Measurements from ENCODE around the gene ELOB. TPM values are rescaled to one million over a fixed set of nuclear protein-coding genes. Genes with fewer than 3 reads are reported as not detected.

ELOB gene
- polyA plus RNA-seq, 3 donors from 2014 or later = 252 to 523 (median 328) TPM

DNA sequence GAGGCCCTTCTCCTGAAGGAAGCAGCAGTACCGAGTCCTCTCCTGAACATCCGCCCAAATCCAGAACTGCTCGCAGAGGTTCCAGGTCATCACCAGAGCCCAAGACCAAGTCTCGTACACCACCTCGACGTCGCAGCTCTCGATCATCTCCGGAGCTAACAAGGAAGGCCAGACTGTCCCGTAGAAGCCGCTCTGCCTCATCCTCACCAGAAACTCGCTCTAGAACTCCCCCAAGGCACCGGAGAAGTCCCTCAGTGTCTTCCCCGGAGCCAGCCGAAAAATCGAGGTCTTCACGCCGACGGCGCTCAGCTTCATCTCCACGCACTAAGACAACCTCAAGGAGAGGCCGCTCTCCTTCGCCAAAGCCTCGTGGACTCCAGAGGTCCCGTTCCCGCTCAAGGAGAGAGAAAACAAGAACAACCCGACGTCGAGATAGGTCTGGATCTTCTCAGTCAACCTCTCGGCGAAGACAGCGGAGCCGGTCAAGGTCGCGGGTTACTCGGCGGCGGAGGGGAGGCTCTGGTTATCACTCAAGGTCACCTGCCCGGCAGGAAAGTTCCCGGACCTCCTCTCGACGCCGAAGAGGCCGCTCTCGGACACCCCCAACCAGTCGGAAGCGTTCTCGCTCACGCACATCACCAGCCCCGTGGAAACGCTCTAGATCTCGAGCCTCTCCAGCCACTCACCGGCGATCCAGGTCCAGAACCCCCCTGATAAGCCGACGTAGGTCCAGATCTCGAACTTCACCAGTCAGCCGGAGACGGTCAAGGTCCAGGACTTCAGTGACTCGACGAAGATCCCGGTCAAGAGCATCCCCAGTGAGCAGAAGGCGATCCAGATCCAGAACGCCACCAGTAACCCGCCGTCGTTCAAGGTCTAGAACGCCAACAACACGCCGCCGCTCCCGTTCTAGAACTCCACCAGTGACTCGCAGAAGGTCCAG is 11.3 kb downstream of the ELOB start:
- Mint-ChIP-seq H3K27me3 (ENCODE audit: low read depth in 3 of 3) (peaks cover 14 to 44% (median 39%) of the 10 kb centered on the region in 3 donors), H3K36me3 (peaks cover 61 to 83% (median 66%) of the 10 kb centered on the region in 3 donors), H3K4me3 (peak overlapping the region in 1 of 5 donors; percentile 21), H3K4me1 (peaks cover 2 to 31% of the 10 kb centered on the region in 2 donors), H3K9me3 (no peaks in the 10 kb centered on the region), H3K27ac (peak overlapping the region in 3 of 6 donors; percentile 53 to 59 (median 55))
- no peak for DNase-seq

DNA sequence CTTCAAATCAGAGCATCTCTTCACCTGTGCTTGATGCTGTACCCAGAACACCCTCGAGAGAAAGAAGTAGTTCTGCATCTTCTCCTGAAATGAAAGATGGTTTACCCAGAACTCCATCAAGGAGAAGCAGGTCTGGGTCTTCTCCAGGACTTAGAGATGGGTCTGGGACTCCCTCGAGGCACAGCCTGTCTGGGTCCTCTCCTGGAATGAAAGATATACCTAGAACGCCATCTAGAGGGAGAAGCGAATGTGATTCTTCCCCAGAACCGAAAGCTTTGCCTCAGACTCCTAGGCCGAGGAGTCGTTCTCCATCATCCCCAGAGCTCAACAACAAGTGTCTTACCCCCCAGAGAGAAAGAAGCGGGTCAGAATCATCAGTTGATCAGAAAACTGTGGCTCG is 12.4 kb downstream of the ELOB start:
- Mint-ChIP-seq H3K4me3 (no peak overlapping the region), H3K9me3 (no peaks in the 10 kb centered on the region), H3K4me1 (peaks cover 2 to 30% of the 10 kb centered on the region in 2 donors), H3K27me3 (ENCODE audit: low read depth in 3 of 3) (peaks cover 14 to 43% (median 35%) of the 10 kb centered on the region in 3 donors), H3K27ac (peak overlapping the region in 3 of 6 donors; percentile 21 to 62 (median 42)), H3K36me3 (peaks cover 69 to 88% (median 74%) of the 10 kb centered on the region in 3 donors)
- no peak for DNase-seq

DNA sequence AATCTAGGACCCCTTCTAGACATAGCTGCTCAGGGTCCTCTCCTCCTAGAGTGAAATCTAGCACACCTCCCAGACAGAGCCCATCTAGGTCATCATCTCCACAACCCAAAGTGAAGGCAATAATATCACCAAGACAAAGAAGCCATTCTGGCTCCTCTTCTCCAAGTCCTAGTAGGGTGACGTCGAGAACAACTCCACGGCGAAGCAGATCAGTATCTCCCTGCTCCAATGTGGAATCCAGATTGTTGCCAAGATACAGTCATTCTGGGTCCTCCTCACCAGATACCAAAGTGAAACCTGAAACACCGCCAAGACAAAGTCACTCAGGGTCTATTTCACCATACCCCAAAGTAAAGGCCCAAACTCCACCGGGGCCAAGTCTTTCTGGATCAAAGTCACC is 13.9 kb downstream of the ELOB start:
- Mint-ChIP-seq H3K27ac (peak overlapping the region in 5 of 6 donors; percentile 0 to 62 (median 38)), H3K9me3 (no peaks in the 10 kb centered on the region), H3K4me1 (peaks cover 8 to 38% of the 10 kb centered on the region in 2 donors), H3K36me3 (peaks cover 75 to 90% (median 83%) of the 10 kb centered on the region in 3 donors), H3K27me3 (ENCODE audit: low read depth in 3 of 3) (peaks cover 7 to 38% (median 30%) of the 10 kb centered on the region in 3 donors), H3K4me3 (no peak overlapping the region)
- no peak for DNase-seq

DNA sequence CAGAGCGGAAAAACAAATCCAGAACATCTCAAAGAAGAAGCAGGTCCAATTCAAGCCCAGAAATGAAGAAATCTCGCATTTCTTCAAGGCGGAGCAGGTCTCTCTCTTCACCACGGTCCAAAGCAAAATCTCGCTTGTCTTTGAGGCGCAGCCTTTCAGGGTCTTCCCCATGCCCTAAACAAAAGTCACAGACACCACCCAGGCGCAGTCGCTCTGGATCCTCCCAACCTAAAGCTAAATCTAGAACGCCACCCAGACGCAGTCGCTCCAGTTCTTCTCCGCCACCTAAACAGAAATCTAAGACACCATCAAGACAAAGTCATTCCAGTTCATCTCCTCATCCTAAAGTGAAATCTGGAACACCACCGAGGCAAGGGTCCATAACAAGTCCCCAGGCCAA is 14.4 kb downstream of the ELOB start:
- H3K4me1 Mint-ChIP-seq = peaks cover 9 to 39% of the 10 kb centered on the region in 2 donors
- peaks cover 7 to 37% (median 27%) of the 10 kb centered on the region in 3 donors for H3K27me3 Mint-ChIP-seq (ENCODE audit: low read depth in 3 of 3)
- DNase-seq = no peak
- H3K27ac Mint-ChIP-seq = peak overlapping the region in 5 of 6 donors; percentile 8 to 38 (median 23)
- H3K4me3 Mint-ChIP-seq = no peak overlapping the region
- H3K9me3 Mint-ChIP-seq = no peaks in the 10 kb centered on the region
- H3K36me3 Mint-ChIP-seq = peaks cover 76 to 90% (median 82%) of the 10 kb centered on the region in 3 donors

DNA sequence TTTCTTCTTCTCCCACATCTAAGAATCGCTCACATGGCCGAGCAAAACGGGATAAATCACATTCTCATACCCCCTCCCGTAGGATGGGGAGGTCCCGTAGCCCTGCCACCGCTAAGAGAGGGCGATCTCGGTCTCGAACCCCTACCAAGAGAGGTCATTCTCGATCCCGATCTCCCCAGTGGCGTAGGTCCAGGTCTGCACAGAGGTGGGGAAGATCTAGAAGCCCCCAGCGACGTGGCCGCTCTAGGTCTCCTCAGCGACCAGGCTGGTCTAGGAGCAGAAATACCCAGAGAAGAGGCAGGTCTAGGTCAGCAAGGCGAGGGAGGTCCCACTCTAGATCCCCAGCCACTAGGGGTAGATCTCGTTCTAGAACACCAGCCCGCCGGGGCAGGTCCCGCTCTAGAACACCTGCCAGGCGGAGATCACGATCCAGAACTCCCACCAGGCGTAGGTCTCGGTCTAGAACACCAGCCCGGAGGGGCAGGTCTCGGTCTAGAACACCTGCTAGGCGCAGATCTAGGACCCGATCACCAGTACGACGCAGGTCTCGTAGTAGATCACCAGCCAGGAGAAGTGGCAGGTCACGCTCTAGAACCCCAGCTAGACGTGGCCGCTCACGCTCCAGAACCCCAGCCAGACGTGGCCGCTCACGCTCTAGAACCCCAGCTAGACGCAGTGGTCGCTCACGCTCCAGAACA is 15.0 kb downstream of the ELOB start:
- Mint-ChIP-seq H3K36me3 (peaks cover 77 to 93% (median 85%) of the 10 kb centered on the region in 3 donors), H3K9me3 (no peaks in the 10 kb centered on the region), H3K27me3 (ENCODE audit: low read depth in 3 of 3) (peaks cover 7 to 34% (median 27%) of the 10 kb centered on the region in 3 donors), H3K4me3 (no peak overlapping the region), H3K4me1 (peaks cover 15 to 46% of the 10 kb centered on the region in 2 donors), H3K27ac (peak overlapping the region in 3 of 6 donors; percentile 8 to 33 (median 32))
- no peak for DNase-seq

DNA sequence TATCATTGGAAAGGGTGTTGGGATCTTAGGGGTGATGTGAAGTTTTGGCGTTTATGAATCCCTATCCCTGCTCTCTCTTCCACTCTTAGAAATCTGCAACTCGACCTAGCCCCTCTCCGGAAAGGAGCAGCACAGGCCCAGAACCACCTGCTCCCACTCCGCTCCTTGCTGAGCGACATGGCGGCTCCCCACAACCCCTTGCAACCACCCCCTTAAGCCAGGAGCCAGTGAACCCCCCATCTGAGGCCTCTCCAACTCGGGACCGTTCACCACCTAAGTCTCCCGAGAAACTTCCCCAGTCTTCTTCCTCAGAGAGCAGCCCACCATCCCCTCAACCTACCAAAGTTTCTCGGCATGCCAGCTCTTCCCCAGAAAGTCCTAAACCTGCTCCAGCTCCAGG is 15.6 kb downstream of the ELOB start:
- Mint-ChIP-seq H3K4me1 (peaks cover 19 to 49% of the 10 kb centered on the region in 2 donors), H3K27ac (peak overlapping the region in 1 of 6 donors; percentile 8), H3K36me3 (peaks cover 79 to 94% (median 87%) of the 10 kb centered on the region in 3 donors), H3K9me3 (no peaks in the 10 kb centered on the region), H3K27me3 (ENCODE audit: low read depth in 3 of 3) (peaks cover 7 to 35% (median 22%) of the 10 kb centered on the region in 3 donors), H3K4me3 (no peak overlapping the region)
- DNase-seq = no peak

DNA sequence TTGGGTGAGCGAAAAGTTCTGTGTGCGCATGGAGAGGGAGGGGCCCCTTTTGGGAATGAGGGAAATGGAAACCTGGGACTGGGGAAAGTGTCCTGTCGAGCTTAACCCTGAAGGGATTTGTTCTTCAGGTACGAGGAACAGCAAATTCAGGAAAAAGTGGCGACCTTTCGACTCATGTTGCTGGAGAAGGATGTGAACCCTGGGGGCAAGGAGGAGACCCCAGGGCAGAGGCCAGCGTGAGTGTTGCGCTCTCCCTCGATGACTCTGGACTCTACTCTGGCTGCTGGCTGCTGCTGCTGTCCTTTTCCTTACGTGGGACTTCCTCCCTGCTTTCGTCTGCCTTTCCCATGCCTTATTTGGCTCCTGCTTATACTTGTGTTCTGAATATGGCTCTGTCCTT is 19.7 kb downstream of the ELOB start:
- DNase-seq = no peak
- Mint-ChIP-seq H3K27me3 (ENCODE audit: low read depth in 3 of 3) (peaks cover 12 to 25% (median 19%) of the 10 kb centered on the region in 3 donors), H3K4me3 (peak overlapping the region in 1 of 5 donors; percentile 18), H3K36me3 (peaks cover 43 to 54% (median 48%) of the 10 kb centered on the region in 3 donors), H3K27ac (peak overlapping the region in 3 of 6 donors; percentile 12 to 49 (median 41)), H3K4me1 (peaks cover 50 to 57% of the 10 kb centered on the region in 2 donors), H3K9me3 (no peaks in the 10 kb centered on the region)

DNA sequence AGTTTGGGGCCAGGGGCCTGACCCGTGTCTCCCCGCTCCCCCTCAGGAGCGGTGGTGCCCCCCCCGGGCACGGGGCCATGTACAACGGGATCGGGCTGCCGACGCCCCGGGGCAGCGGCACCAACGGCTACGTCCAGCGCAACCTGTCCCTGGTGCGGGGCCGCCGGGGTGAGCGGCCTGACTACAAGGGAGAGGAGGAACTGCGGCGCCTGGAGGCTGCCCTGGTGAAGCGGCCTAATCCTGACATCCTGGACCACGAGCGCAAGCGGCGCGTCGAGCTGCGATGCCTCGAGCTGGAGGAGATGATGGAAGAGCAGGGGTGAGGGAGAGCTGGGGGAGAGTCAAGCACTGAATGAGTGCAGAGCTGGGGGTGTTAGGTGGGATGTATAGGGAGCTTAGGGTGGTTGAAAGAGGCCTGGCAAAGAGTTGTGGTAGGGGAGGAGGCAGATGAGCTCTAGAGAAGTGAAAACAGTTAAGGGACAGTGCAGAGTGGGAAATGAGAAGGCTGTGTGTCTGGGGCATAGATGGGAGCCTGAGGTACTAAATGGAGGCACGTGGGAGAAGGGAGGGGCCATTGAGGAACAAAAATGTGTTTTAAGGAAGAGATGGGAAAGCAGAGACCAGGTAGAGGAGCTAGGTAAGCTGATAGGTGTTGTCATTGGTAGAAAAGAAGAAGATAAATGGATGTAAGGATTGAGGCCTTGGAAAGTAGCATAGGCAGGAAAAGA is 20.6 kb downstream of the ELOB start:
- peaks cover 18 to 29% (median 28%) of the 10 kb centered on the region in 3 donors for H3K27me3 Mint-ChIP-seq (ENCODE audit: low read depth in 3 of 3)
- H3K36me3 Mint-ChIP-seq = peaks cover 38 to 45% (median 40%) of the 10 kb centered on the region in 3 donors
- peak overlapping the region in 1 of 5 donors; percentile 16 for H3K4me3 Mint-ChIP-seq
- H3K4me1 Mint-ChIP-seq = peaks cover 59 to 63% of the 10 kb centered on the region in 2 donors
- H3K9me3 Mint-ChIP-seq = no peaks in the 10 kb centered on the region
- peak overlapping the region in 4 of 6 donors; percentile 13 to 90 (median 76) for H3K27ac Mint-ChIP-seq
- no peak for DNase-seq

DNA sequence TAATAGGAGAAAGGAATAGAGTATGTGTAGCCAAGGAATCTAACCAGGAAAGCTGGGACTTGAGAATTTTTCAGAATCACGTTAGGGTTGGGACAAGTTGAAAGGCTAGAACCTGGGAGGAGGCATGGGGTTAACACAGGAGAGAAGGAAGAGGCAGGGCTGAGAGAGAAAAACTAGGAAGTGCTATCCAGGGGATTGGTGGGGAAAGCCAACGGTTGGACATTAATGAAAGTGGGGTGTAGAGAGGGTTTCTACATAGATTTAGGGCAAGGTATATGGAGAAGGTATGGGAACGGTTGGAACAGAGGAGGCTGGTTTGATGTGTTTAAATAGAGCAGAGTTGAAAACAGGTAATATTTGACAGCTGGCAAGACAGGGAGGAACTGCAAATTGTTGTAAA is 21.9 kb downstream of the ELOB start:
- no peak for DNase-seq
- Mint-ChIP-seq H3K36me3 (peaks cover 26 to 32% (median 27%) of the 10 kb centered on the region in 3 donors), H3K9me3 (no peaks in the 10 kb centered on the region), H3K27me3 (ENCODE audit: low read depth in 3 of 3) (peaks cover 21 to 35% (median 31%) of the 10 kb centered on the region in 3 donors), H3K4me1 (peaks cover 72 to 76% of the 10 kb centered on the region in 2 donors), H3K4me3 (peak overlapping the region; percentile 88 to 93 (median 89)), H3K27ac (peak overlapping the region; percentile 10 to 94 (median 81))

DNA sequence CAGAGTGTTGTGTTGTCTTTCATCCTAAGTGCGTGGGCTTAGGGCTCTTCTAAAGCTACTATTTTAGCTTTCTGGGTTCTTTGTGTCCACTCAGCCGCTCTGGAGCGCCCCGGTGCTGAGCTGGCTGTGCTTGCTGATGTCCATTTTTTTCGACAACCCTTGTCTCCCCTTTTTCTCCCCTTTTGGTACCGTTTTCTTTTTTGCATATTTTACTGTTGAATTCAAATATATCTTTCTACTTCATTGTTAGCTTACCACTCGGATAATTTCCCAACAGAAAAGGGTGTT is 23.4 kb downstream of the ELOB start:
- Mint-ChIP-seq H3K27me3 (ENCODE audit: low read depth in 3 of 3) (peaks cover 21 to 35% (median 26%) of the 10 kb centered on the region in 3 donors), H3K4me1 (peaks cover 70 to 76% of the 10 kb centered on the region in 2 donors), H3K9me3 (no peaks in the 10 kb centered on the region), H3K36me3 (peaks cover 15 to 20% (median 16%) of the 10 kb centered on the region in 3 donors), H3K27ac (peak overlapping the region; percentile 79 to 96 (median 94)), H3K4me3 (peak overlapping the region; percentile 88 to 93 (median 89))
- DNase-seq = no peak

DNA sequence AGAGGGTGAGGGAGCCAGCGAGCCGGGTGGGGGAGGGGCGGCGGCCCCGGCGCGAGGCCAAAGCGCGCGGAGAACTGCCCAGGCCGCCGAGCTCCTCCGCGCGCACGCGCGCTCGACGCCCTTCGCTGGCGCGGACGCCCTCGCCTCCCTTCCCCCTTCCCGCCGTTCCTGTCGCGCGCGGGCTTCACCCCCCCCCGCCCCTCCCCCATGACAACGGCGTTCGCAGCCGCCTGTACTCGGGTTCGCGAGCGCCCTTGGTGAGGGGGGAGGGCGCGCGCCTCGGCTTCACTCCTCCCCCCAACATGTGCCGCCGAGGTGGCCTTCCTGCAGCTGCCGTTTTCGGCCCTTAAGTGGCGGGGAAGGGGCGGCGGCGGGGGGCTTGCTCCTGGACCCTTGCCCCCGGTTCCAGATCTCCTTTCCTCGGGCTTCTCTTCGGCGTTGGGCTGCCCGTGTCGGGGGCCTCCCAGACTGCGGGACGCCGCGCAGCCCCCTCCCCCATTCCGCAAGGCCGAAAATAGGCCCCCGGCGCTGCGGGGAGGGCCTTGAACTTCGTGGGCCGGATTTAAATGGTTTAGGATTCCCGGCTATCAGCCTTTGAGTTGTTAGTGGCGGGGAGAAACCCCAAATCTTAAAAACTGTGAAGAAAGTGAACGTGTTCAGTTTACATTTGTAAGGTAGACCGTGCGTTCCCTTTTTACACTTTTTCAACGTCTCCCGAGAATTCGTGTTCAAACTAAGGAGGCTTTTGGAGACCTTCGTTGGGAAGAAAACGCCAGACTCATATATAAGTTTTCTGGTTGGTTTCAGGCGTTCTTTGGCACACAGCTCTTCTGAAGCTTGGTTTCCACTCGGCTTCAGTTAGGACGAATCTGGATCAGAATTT is 24.0 kb downstream of the ELOB start:
- Mint-ChIP-seq H3K4me1 (peaks cover 67 to 72% of the 10 kb centered on the region in 2 donors), H3K4me3 (peak overlapping the region; percentile 88 to 93 (median 90)), H3K9me3 (no peaks in the 10 kb centered on the region), H3K27me3 (ENCODE audit: low read depth in 3 of 3) (peaks cover 21 to 35% (median 26%) of the 10 kb centered on the region in 3 donors), H3K36me3 (peaks cover 10 to 14% (median 11%) of the 10 kb centered on the region in 3 donors), H3K27ac (peak overlapping the region; percentile 79 to 98 (median 94))
- no peak for DNase-seq
